NB4 (cell line): ENCODE measurements around the gene FBXL20.

Experiments used
- POLR2A ChIP-seq: IDR thresholded peaks from 2 replicates; pipeline ENCODE4 v1.6.1; 2011; ENCODE audit warnings: mild to moderate bottlenecking; ENCODE audit not compliant: insufficient read length; ENCODE audit errors: extremely low read depth
- TF ChIP-seq, protein P1 (sequence below): IDR thresholded peaks from 2 replicates; pipeline ENCODE4 v1.6.1; 2011; ENCODE audit warnings: low read depth, low read length

DNA sequence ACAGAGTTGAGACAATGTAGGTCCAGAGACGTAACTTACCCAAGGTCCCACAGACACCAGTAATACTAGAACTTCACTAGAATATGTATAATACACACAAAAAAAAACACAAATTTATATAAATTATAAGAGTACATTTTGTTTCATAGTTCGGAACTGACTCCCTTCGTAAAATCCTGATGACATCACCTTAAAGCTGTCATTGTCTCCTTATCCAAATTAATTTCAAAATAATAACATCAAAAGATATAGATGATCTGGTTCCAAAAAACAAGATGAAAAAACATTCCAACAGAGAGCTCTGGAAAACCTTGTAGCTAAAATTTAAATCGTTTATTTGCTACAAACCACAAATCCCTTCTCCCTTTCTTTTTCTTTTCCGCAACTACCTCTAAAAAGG lies 10.0 kb downstream of the FBXL20 start:
- TF ChIP-seq, protein P1, sequence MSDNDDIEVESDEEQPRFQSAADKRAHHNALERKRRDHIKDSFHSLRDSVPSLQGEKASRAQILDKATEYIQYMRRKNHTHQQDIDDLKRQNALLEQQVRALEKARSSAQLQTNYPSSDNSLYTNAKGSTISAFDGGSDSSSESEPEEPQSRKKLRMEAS: no peak
- TF ChIP-seq POLR2A: no peak
